ENCODE measurements around the gene RIBC2. TPM values are rescaled to one million over a fixed set of nuclear protein-coding genes. Genes with fewer than 3 reads are reported as not detected.
A peak's percentile ranks its signal among the peaks of the same experiment; 100 is the strongest.
"Not testable (repeated sequence)": the region's sequence is repeated elsewhere in the genome, so short reads cannot be mapped to it uniquely, and the experiment has no call there.

RIBC2 gene
- polyA plus RNA-seq, 2 of the 4 experiments (the other 2 are of a cell fraction): 3.0 to 3.8 TPM

DNA sequence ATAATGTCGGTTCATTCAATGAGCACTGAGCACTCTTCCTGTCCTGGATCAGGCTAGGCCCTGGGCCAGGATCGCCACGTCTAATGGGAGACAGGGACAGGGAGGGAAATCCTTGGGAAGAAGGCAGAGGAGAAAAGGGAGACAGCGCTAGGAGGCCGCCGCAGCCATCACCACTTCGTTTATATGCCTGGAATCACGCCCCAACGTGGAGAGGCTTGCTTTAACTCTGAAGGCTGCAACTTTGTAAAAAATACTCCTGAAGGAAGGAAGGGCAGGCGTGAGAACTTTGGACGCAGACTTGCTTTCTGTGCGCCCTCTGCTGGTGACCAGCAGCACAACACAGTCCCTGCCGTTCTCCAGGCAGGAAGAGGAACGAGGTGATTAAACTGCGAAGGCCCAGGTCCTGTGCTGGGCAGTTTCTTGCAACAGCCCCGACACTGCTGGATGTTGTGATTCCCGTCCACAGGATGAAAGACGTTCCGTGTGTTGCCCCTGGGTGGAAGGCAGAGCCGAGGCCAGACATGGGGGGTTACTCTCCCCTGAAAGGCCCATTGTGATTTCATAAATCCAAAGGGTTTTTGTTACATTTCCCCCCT lies 22.1 kb downstream of the RIBC2 start:
- FAIRE-seq (no peak), DNase-seq (ENCODE audit: low read depth in 1 of 2, low spot score in 1 of 2) (peak; percentile 68 to 84), ATAC-seq (peak; percentile 90 to 97)
- H3K4me2 ChIP-seq: peak overlapping the region; percentile 26; the same call in 2 of the 3 replicates
- no peaks in the 10 kb centered on the region for H3K9me3 ChIP-seq
- ChIA-PET CTCF (interaction anchor here (0.9 to 2.2 kb wide), 3 partner anchors 118 to 165 kb away, joined by 3 to 11 read pairs (median 4); no protein-coding TSS in a partner anchor), POLR2A (no interaction called here)
- 12% methylated on average over 18 of the region's 20 CpGs for WGBS (ENCODE audit: missing lambda C conversion rate)
- no peak overlapping the region for H3K4me3 ChIP-seq
- H3K27ac ChIP-seq: peak overlapping the region; percentile 58 to 81
- no peak for TF ChIP-seq MAZ (IDR thresholded peaks at IDR 0.05; ENCODE audit: borderline replicate concordance, low read depth, low read length)
- peak; percentile 73 to 78 for TF ChIP-seq RAD21 (conservative IDR thresholded peaks at IDR 0.05 in 1 of 2, IDR thresholded peaks at IDR 0.05 in 1 of 2)
- no peak for TF ChIP-seq RNF2 (IDR thresholded peaks at IDR 0.05; ENCODE audit: borderline replicate concordance, low read depth)
- no peak for TF ChIP-seq RARB (CRISPR knock-in tag; IDR thresholded peaks at IDR 0.05)
- TF ChIP-seq, protein P1, sequence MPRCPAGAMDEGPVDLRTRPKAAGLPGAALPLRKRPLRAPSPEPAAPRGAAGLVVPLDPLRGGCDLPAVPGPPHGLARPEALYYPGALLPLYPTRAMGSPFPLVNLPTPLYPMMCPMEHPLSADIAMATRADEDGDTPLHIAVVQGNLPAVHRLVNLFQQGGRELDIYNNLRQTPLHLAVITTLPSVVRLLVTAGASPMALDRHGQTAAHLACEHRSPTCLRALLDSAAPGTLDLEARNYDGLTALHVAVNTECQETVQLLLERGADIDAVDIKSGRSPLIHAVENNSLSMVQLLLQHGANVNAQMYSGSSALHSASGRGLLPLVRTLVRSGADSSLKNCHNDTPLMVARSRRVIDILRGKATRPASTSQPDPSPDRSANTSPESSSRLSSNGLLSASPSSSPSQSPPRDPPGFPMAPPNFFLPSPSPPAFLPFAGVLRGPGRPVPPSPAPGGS (IDR thresholded peaks at IDR 0.05): no peak
- TF ChIP-seq NR3C1 (IDR thresholded peaks at IDR 0.05): no peak
- peak; percentile 88 for TF ChIP-seq SMC3 (IDR thresholded peaks at IDR 0.05)
- TF ChIP-seq, protein P2, sequence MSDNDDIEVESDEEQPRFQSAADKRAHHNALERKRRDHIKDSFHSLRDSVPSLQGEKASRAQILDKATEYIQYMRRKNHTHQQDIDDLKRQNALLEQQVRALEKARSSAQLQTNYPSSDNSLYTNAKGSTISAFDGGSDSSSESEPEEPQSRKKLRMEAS (IDR thresholded peaks at IDR 0.05): peak; percentile 75
- TF ChIP-seq, protein P3, sequence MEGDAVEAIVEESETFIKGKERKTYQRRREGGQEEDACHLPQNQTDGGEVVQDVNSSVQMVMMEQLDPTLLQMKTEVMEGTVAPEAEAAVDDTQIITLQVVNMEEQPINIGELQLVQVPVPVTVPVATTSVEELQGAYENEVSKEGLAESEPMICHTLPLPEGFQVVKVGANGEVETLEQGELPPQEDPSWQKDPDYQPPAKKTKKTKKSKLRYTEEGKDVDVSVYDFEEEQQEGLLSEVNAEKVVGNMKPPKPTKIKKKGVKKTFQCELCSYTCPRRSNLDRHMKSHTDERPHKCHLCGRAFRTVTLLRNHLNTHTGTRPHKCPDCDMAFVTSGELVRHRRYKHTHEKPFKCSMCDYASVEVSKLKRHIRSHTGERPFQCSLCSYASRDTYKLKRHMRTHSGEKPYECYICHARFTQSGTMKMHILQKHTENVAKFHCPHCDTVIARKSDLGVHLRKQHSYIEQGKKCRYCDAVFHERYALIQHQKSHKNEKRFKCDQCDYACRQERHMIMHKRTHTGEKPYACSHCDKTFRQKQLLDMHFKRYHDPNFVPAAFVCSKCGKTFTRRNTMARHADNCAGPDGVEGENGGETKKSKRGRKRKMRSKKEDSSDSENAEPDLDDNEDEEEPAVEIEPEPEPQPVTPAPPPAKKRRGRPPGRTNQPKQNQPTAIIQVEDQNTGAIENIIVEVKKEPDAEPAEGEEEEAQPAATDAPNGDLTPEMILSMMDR (IDR thresholded peaks at IDR 0.05): peak; percentile 82
- peaks cover 9% of the 10 kb centered on the region for H3K4me1 ChIP-seq

DNA sequence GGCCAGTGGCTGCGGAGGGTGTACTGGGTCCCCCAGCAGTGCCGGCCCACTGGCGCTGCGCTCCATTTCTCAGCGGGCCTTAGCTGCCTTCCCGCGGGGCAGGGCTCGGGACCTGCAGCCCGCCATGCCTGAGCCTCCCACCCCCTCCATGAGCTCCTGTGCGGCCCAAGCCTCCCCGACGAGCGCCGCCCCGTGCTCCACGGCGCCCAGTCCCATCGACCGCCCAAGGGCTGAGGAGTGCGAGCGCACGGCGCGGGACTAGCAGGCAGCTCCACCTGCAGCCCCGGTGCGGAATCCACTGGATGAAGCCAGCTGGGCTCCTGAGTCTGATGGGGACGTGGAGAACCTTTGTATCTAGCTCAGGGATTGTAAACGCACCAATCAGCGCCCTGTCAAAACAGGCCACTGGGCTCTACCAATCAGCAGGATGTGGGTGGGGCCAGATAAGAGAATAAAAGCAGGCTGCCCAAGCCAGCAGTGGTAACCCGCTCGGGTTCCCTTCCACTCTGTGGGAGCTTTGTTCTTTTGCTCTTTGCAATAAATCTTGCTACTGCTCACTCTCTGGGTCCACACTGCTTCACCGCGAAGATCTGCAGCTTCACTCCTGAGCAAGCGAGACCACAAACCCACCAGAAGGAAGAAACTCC lies 23.5 kb downstream of the RIBC2 start:
- POLR2A ChIA-PET; DNase-seq (ENCODE audit: low read depth in 1 of 2, low spot score in 1 of 2); H3K4me2 ChIP-seq; H3K9me3 ChIP-seq; FAIRE-seq; H3K27ac ChIP-seq; H3K4me3 ChIP-seq; ATAC-seq: not testable (repeated sequence)
- CTCF ChIA-PET: interaction anchor here (0.9 to 2.2 kb wide), 2 partner anchors 117 to 154 kb away, joined by 4 to 11 read pairs; no protein-coding TSS in a partner anchor
- H3K4me1 ChIP-seq: peaks cover 11% of the 10 kb centered on the region
- WGBS (ENCODE audit: missing lambda C conversion rate): 100% methylated on average over 5 of the region's 34 CpGs

DNA sequence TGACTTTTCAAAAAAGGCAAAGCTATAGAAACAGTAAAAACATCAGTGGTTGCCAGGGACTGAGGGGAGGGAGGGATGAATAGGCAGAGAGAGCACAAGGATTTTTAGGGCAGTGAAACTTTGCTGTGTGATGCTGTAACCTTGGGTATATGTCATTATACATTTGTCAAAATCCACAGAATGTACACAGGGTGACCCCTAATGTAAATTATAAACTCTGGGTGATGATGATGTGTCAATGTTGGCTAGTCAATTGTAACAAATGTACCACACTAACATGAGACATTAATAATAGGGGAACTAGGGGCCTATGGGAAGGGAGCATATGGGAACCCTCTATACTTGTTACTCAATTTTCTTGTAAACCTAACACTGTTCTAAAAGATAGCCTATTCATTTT lies 24.8 kb downstream of the RIBC2 start:
- no peak overlapping the region for H3K4me2 ChIP-seq
- FAIRE-seq (no peak), DNase-seq (ENCODE audit: low read depth in 1 of 2, low spot score in 1 of 2) (no peak), ATAC-seq (no peak)
- H3K27ac ChIP-seq: no peak overlapping the region
- H3K4me3 ChIP-seq: no peak overlapping the region
- ChIA-PET POLR2A (no interaction called here), CTCF (interaction anchor here (6.7 kb wide), 1 partner anchor 114 kb away, joined by 71 read pairs; no protein-coding TSS in a partner anchor)
- no peaks in the 10 kb centered on the region for H3K9me3 ChIP-seq
- TF ChIP-seq CBX8 (IDR thresholded peaks at IDR 0.05) (no peak), FOXS1 (CRISPR knock-in tag; IDR thresholded peaks at IDR 0.05) (no peak), RAD21 (conservative IDR thresholded peaks at IDR 0.05 in 1 of 2, IDR thresholded peaks at IDR 0.05 in 1 of 2) (no peak), MYC (IDR thresholded peaks at IDR 0.05; ENCODE audit: borderline replicate concordance, low read length) (no peak), PHF8 (IDR thresholded peaks at IDR 0.05; ENCODE audit: borderline replicate concordance, low read depth) (no peak), ZFP36 (IDR thresholded peaks at IDR 0.05; ENCODE audit: borderline replicate concordance, partially characterized antibody) (no peak), CEBPB (IDR thresholded peaks at IDR 0.05) (no peak), ZSCAN20 (CRISPR knock-in tag; IDR thresholded peaks at IDR 0.05) (no peak), ESRRA (IDR thresholded peaks at IDR 0.05; ENCODE audit: borderline replicate concordance, low read length) (no peak), CHD2 (IDR thresholded peaks at IDR 0.05; ENCODE audit: low read length, partially characterized antibody) (no peak)
- TF ChIP-seq, protein P4, sequence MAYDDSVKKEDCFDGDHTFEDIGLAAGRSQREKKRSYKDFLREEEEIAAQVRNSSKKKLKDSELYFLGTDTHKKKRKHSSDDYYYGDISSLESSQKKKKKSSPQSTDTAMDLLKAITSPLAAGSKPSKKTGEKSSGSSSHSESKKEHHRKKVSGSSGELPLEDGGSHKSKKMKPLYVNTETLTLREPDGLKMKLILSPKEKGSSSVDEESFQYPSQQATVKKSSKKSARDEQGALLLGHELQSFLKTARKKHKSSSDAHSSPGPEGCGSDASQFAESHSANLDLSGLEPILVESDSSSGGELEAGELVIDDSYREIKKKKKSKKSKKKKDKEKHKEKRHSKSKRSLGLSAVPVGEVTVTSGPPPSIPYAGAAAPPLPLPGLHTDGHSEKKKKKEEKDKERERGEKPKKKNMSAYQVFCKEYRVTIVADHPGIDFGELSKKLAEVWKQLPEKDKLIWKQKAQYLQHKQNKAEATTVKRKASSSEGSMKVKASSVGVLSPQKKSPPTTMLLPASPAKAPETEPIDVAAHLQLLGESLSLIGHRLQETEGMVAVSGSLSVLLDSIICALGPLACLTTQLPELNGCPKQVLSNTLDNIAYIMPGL (CRISPR knock-in tag; IDR thresholded peaks at IDR 0.05; ENCODE audit: borderline replicate concordance): no peak
- TF ChIP-seq, protein P5, sequence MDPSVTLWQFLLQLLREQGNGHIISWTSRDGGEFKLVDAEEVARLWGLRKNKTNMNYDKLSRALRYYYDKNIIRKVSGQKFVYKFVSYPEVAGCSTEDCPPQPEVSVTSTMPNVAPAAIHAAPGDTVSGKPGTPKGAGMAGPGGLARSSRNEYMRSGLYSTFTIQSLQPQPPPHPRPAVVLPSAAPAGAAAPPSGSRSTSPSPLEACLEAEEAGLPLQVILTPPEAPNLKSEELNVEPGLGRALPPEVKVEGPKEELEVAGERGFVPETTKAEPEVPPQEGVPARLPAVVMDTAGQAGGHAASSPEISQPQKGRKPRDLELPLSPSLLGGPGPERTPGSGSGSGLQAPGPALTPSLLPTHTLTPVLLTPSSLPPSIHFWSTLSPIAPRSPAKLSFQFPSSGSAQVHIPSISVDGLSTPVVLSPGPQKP (IDR thresholded peaks at IDR 0.05; ENCODE audit: low read depth, low read length): no peak
- TF ChIP-seq, protein P2 (IDR thresholded peaks at IDR 0.05): no peak
- H3K4me1 ChIP-seq: peaks cover 11% of the 10 kb centered on the region

DNA sequence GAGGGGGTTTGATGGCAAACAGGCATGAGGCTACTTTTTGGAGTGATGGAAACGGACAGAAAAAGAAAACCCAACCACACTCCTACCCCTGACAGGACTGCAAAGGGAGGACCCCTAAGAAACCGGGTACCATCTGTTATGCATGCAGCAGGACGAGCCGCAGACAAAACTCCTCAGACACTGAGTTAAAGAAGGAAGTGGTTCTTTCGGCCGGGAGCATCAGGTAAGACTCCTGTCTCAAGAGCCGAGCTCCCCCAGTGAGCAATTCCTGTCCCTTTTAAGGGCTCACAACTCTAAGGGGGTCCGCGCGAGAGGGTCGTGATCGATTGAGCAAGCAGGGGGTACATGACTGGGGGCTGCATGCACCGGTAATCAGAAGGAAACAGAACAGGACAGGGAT lies 27.2 kb downstream of the RIBC2 start:
- H3K4me3 ChIP-seq; H3K4me1 ChIP-seq; FAIRE-seq; DNase-seq (ENCODE audit: low read depth in 1 of 2, low spot score in 1 of 2); H3K9me3 ChIP-seq; POLR2A ChIA-PET; ATAC-seq: not testable (repeated sequence)
- Histone ChIP-seq H3K27ac (peak overlapping the region in 1 of 2 experiments; percentile 64; a peak in 2 of 6 replicates), H3K4me2 (peak overlapping the region; percentile 61)
- WGBS (ENCODE audit: missing lambda C conversion rate): 33% methylated on average over 13 of the region's 13 CpGs
- CTCF ChIA-PET: interaction anchor here (0.6 to 6.7 kb wide), 11 partner anchors 8 to 593 kb away, joined by 3 to 71 read pairs (median 4); no protein-coding TSS in a partner anchor
